ENCODE results near the gene CALU. TPM values are rescaled to one million over a fixed set of nuclear protein-coding genes. Genes with fewer than 3 reads are reported as not detected.

The CALU gene
- total and polyA plus RNA-seq, 8 donors: 10.1 to 270 (median 47.7) TPM

DNA sequence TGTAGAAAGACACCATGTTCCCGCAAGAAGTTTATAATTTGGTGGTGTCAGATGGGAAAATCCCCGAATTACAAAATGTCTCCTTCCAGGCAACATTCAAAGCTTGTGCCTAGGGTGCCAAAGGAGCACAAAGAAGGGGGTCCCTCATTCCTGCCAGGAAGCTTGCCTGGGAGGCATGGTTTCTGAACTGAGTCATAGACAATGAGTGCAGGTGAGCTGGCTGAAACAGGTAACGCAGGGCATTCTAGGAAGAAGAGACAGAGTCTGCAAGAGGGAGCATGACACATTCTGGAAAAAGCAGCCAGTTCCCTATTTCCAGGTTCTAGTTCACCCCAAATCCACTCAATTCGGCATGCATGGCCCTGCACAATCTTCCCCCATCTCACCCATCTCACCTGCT lies 11.9 kb upstream of the CALU start:
- no peak for DNase-seq
- WGBS, 5 donors: 90 to 97% (median 95%) methylated on average over 4 of the region's 4 CpGs
- Histone ChIP-seq H3K27ac (no peak overlapping the region), H3K9me3 (no peaks in the 10 kb centered on the region), H3K27me3 (peaks cover 0 to 13% (median 0%) of the 10 kb centered on the region in 3 donors), H3K36me3 (no peaks in the 10 kb centered on the region), H3K4me3 (no peak overlapping the region), H3K4me1 (no peaks in the 10 kb centered on the region)
- TF ChIP-seq EP300 (IDR thresholded peaks at IDR 0.05) (no peak), POLR2AphosphoS5 (IDR thresholded peaks at IDR 0.05) (no peak), POLR2A (IDR thresholded peaks at IDR 0.05) (no peak)
- TF ChIP-seq, protein P1, sequence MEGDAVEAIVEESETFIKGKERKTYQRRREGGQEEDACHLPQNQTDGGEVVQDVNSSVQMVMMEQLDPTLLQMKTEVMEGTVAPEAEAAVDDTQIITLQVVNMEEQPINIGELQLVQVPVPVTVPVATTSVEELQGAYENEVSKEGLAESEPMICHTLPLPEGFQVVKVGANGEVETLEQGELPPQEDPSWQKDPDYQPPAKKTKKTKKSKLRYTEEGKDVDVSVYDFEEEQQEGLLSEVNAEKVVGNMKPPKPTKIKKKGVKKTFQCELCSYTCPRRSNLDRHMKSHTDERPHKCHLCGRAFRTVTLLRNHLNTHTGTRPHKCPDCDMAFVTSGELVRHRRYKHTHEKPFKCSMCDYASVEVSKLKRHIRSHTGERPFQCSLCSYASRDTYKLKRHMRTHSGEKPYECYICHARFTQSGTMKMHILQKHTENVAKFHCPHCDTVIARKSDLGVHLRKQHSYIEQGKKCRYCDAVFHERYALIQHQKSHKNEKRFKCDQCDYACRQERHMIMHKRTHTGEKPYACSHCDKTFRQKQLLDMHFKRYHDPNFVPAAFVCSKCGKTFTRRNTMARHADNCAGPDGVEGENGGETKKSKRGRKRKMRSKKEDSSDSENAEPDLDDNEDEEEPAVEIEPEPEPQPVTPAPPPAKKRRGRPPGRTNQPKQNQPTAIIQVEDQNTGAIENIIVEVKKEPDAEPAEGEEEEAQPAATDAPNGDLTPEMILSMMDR (IDR thresholded peaks at IDR 0.05): no peak
- intact Hi-C loops (cut with DNase I; ENCODE audit: low total_unique reads): no loop called here

DNA sequence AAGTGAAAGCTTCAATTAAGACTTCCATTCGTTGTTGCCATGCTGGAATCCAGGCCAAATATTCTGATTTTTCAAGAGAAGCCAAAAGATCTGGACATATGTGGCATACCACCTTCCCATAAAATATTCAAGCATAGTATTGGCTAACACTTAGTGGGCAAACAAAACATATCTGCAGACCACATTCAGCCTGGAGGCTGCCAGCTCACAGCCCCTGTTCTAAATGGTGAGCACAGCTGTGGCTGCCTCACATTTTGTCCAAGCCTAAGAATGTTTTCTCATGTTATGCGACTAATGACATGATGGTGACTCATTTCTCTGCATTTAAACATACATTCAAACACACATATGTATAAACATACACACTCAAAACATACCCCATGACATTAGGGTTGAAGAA lies 10.6 kb upstream of the CALU start:
- intact Hi-C loops (cut with DNase I; ENCODE audit: low total_unique reads): no loop called here
- no peaks in the 10 kb centered on the region for H3K9me3 ChIP-seq
- 58 to 72% (median 63%) methylated on average over 2 of the region's 2 CpGs for WGBS, 5 donors
- no peaks in the 10 kb centered on the region for H3K4me1 ChIP-seq
- no peak overlapping the region for H3K4me3 ChIP-seq
- no peak overlapping the region for H3K27ac ChIP-seq
- no peak for TF ChIP-seq POLR2A (IDR thresholded peaks at IDR 0.05)
- TF ChIP-seq, protein P1 (IDR thresholded peaks at IDR 0.05): no peak
- TF ChIP-seq POLR2AphosphoS5 (IDR thresholded peaks at IDR 0.05): no peak
- no peak for TF ChIP-seq EP300 (IDR thresholded peaks at IDR 0.05)
- peaks cover 0 to 21% (median 0%) of the 10 kb centered on the region in 3 donors for H3K27me3 ChIP-seq
- H3K36me3 ChIP-seq: no peaks in the 10 kb centered on the region
- no peak for DNase-seq

DNA sequence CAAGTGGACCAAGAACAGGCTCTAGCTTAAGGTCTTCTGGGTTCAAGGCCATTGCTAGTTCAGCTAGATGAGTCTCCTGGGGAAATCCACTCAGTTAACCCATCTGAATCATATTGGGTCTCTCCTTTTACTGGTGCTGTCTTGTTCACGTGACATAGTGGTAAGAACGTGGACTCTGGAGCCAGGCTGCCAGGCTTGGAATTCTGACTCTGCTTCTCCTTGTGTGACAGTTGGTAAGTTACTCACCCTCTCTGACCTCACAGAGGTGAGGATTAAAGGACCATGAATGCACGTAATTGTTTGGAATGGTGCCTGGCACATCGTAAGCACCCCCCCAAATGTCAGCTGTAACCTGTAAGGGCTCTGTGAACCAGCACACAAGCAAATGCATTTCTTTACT lies 9.7 kb upstream of the CALU start:
- Histone ChIP-seq H3K9me3 (no peaks in the 10 kb centered on the region), H3K4me3 (no peak overlapping the region), H3K36me3 (no peaks in the 10 kb centered on the region), H3K4me1 (no peaks in the 10 kb centered on the region), H3K27me3 (peaks cover 0 to 16% (median 0%) of the 10 kb centered on the region in 3 donors), H3K27ac (no peak overlapping the region)
- 61 to 92% (median 85%) methylated on average over 4 of the region's 4 CpGs for WGBS, 5 donors
- TF ChIP-seq EP300 (IDR thresholded peaks at IDR 0.05): no peak
- no peak for TF ChIP-seq POLR2AphosphoS5 (IDR thresholded peaks at IDR 0.05)
- TF ChIP-seq, protein P1 (IDR thresholded peaks at IDR 0.05): no peak
- TF ChIP-seq POLR2A (IDR thresholded peaks at IDR 0.05): no peak
- intact Hi-C loops (cut with DNase I; ENCODE audit: low total_unique reads): no loop called here
- no peak for DNase-seq

DNA sequence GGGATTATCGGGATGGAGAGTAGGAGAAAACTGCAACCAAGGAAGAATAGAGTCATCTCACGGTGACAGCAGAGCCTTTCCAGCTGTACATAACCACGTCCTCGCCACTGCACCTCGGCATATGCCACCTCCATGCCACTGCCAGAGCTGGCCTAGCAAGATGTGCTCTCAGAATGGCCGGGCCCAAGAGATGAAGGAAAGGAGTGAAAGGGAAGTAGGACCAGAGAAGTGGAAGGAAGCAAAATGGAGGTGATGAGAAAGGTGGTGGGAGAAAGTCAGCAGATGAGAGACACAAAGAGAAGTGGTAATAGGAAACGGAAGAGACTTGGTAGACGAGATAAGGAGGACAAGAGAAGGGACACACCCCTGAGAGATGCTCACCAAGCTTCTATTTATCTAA lies 8.0 kb upstream of the CALU start:
- no peak overlapping the region for H3K4me3 ChIP-seq

More for the DNA sequence above, 8.0 kb upstream of the CALU start:
- TF ChIP-seq, protein P1 (IDR thresholded peaks at IDR 0.05): no peak
- TF ChIP-seq POLR2A (IDR thresholded peaks at IDR 0.05) (no peak), POLR2AphosphoS5 (IDR thresholded peaks at IDR 0.05) (no peak), EP300 (IDR thresholded peaks at IDR 0.05) (no peak)
- DNase-seq: no peak
- Histone ChIP-seq H3K9me3 (no peaks in the 10 kb centered on the region), H3K4me1 (no peaks in the 10 kb centered on the region), H3K36me3 (no peaks in the 10 kb centered on the region), H3K27ac (no peak overlapping the region), H3K27me3 (peaks cover 0 to 16% (median 0%) of the 10 kb centered on the region in 3 donors)
- WGBS, 5 donors: 84 to 89% (median 88%) methylated on average over 8 of the region's 8 CpGs
- intact Hi-C loops (cut with DNase I; ENCODE audit: low total_unique reads): loop anchor here (10.0 kb wide), 1 partner anchor 134 kb away; the partner anchor contains the start of gene ATP6V1F

Data from stomach (tissue), 9 donors.